ENCODE results near the gene PPP2R2B. TPM values are rescaled to one million over a fixed set of nuclear protein-coding genes. Genes with fewer than 3 reads are reported as not detected.

PPP2R2B gene
- polyA plus RNA-seq, 3 donors = 0.08 TPM; not detected in 2

GRCh38 chr5:146721073-146721815 lies 157.3 kb downstream of the PPP2R2B start:
- Mint-ChIP-seq H3K9me3 (peaks cover 0 to 2% (median 0%) of the 10 kb centered on the region in 7 donors), H3K4me3 (no peak overlapping the region), H3K36me3 (no peaks in the 10 kb centered on the region), H3K27ac (no peak overlapping the region), H3K4me1 (no peaks in the 10 kb centered on the region), H3K27me3 (ENCODE audit: low read depth in 3 of 3) (peaks cover 0 to 4% (median 0%) of the 10 kb centered on the region in 3 donors)
- Histone ChIP-seq H3K9me3 (replicated peaks in 1 of 2; ENCODE audit: control insufficient read depth in 1 of 2, insufficient read depth in 1 of 2, low read length in 2 of 2) (no peaks in the 10 kb centered on the region), H3K36me3 (replicated peaks in 1 of 2; ENCODE audit: control insufficient read depth in 1 of 2, insufficient read depth in 2 of 2, low read length in 2 of 2) (no peaks in the 10 kb centered on the region), H3K9ac (ENCODE audit: insufficient read depth, low read length, poor library complexity, severe bottlenecking) (no peak overlapping the region), H3K27ac (ENCODE audit: low read depth in 1 of 2, low read length in 2 of 2) (no peak overlapping the region), H3K4me1 (ENCODE audit: control insufficient read depth in 1 of 2, insufficient read depth in 2 of 2, low read length in 2 of 2) (no peaks in the 10 kb centered on the region), H4K20me1 (ENCODE audit: insufficient read depth, low read length) (no peaks in the 10 kb centered on the region), H3K4me2 (replicated peaks; ENCODE audit: extremely low read depth, low read length, poor library complexity, severe bottlenecking) (no peak overlapping the region), H3K79me2 (ENCODE audit: insufficient read depth, low read length) (no peaks in the 10 kb centered on the region), H3K4me3 (replicated peaks in 1 of 3; ENCODE audit: low read depth in 2 of 3, low read length in 3 of 3) (no peak overlapping the region), H2AFZ (ENCODE audit: insufficient read depth, low read depth, low read length, poor library complexity, severe bottlenecking) (no peak overlapping the region), H3K27me3 (ENCODE audit: control insufficient read depth in 2 of 2, insufficient read depth in 2 of 2, low read length in 2 of 2) (no peaks in the 10 kb centered on the region)
- WGBS (ENCODE audit: insufficient coverage) = 87% methylated on average over 4 of the region's 5 CpGs
- no peak for DNase-seq
- TF ChIP-seq, protein P1, sequence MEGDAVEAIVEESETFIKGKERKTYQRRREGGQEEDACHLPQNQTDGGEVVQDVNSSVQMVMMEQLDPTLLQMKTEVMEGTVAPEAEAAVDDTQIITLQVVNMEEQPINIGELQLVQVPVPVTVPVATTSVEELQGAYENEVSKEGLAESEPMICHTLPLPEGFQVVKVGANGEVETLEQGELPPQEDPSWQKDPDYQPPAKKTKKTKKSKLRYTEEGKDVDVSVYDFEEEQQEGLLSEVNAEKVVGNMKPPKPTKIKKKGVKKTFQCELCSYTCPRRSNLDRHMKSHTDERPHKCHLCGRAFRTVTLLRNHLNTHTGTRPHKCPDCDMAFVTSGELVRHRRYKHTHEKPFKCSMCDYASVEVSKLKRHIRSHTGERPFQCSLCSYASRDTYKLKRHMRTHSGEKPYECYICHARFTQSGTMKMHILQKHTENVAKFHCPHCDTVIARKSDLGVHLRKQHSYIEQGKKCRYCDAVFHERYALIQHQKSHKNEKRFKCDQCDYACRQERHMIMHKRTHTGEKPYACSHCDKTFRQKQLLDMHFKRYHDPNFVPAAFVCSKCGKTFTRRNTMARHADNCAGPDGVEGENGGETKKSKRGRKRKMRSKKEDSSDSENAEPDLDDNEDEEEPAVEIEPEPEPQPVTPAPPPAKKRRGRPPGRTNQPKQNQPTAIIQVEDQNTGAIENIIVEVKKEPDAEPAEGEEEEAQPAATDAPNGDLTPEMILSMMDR (IDR thresholded peaks at IDR 0.05) = no peak
- intact Hi-C loops (cut with micrococcal nuclease) = no loop called here

- Mint-ChIP-seq H3K9me3 (peaks cover 0 to 2% (median 0%) of the 10 kb centered on the region in 7 donors), H3K27me3 (ENCODE audit: low read depth in 3 of 3) (peaks cover 0 to 4% (median 0%) of the 10 kb centered on the region in 3 donors), H3K36me3 (no peaks in the 10 kb centered on the region), H3K4me3 (no peak overlapping the region), H3K4me1 (no peaks in the 10 kb centered on the region), H3K27ac (no peak overlapping the region)
- Histone ChIP-seq H3K9me3 (replicated peaks in 1 of 2; ENCODE audit: control insufficient read depth in 1 of 2, insufficient read depth in 1 of 2, low read length in 2 of 2) (no peaks in the 10 kb centered on the region), H3K9ac (ENCODE audit: insufficient read depth, low read length, poor library complexity, severe bottlenecking) (no peak overlapping the region), H3K27ac (ENCODE audit: low read depth in 1 of 2, low read length in 2 of 2) (no peak overlapping the region), H3K79me2 (ENCODE audit: insufficient read depth, low read length) (no peaks in the 10 kb centered on the region), H3K4me3 (replicated peaks in 1 of 3; ENCODE audit: low read depth in 2 of 3, low read length in 3 of 3) (no peak overlapping the region), H2AFZ (ENCODE audit: insufficient read depth, low read depth, low read length, poor library complexity, severe bottlenecking) (no peak overlapping the region), H3K4me2 (replicated peaks; ENCODE audit: extremely low read depth, low read length, poor library complexity, severe bottlenecking) (no peak overlapping the region), H3K4me1 (ENCODE audit: control insufficient read depth in 1 of 2, insufficient read depth in 2 of 2, low read length in 2 of 2) (no peaks in the 10 kb centered on the region), H3K36me3 (replicated peaks in 1 of 2; ENCODE audit: control insufficient read depth in 1 of 2, insufficient read depth in 2 of 2, low read length in 2 of 2) (no peaks in the 10 kb centered on the region), H3K27me3 (ENCODE audit: control insufficient read depth in 2 of 2, insufficient read depth in 2 of 2, low read length in 2 of 2) (no peaks in the 10 kb centered on the region), H4K20me1 (ENCODE audit: insufficient read depth, low read length) (no peaks in the 10 kb centered on the region)
- TF ChIP-seq, protein P1 (IDR thresholded peaks at IDR 0.05) = no peak
- intact Hi-C loops (cut with micrococcal nuclease) = no loop called here
- WGBS (ENCODE audit: insufficient coverage) = no CpG with 5 or more reads among the region's 1 CpG
- no peak for DNase-seq
Measured at GRCh38 chr5:146720107-146720506, 158.4 kb downstream of the PPP2R2B start.
